GM12878 (cell line): ENCODE measurements around the gene CEP250. TPM values are rescaled to one million over a fixed set of nuclear protein-coding genes. Genes with fewer than 3 reads are reported as not detected.

Experiments used
- ATAC-seq: fragments of 200-7000 bp; cut with Tn5 transposase; 3 replicates; pipeline ENCODE4 v1.9.1; 2020; ENCODE audit warnings: mild to moderate bottlenecking, moderate library complexity
- BruUV-seq: library from RNA; stranded (reverse); fragments of 400-500 nt; replicated peaks from 2 replicates; lab custom pipeline; 2021; lab: Mats Ljungman, UMichigan
- CTCF ChIA-PET: fragments of 300-600 bp; sonication (Branson Sonifier 250); formaldehyde crosslinking; extraction: SDS; loops from one replicate; lab custom pipeline; 2021; ENCODE audit warnings: inconsistent platforms; lab: Yijun Ruan, JAX
- POLR2A ChIA-PET: fragments of 350-600 bp; formaldehyde crosslinking; extraction: SDS; loops from one replicate; lab custom pipeline; 2021; ENCODE audit warnings: inconsistent platforms; lab: Charles Lee
- RAD21 ChIA-PET: fragments of 300-600 bp; sonication (Branson Sonifier 250); formaldehyde crosslinking; loops from one replicate; lab custom pipeline; 2023; ENCODE audit warnings: antibody characterized with exemption; ENCODE audit not compliant: unreplicated experiment; lab: Charles Lee
- SMC1A ChIA-PET: fragments of 300-600 bp; sonication (Branson Sonifier 250); formaldehyde crosslinking; loops from one replicate; lab custom pipeline; 2023; ENCODE audit not compliant: unreplicated experiment, uncharacterized antibody; lab: Charles Lee
- DNase-seq: peaks from one replicate; pipeline ENCODE4 v3.0.0-alpha.2; 2011; ENCODE audit warnings: low read depth, low spot score
- FAIRE-seq: peaks from 3 replicates; lab custom pipeline; 2011; peaks lifted over from hg19 to GRCh38; lab: Jason Lieb, UNC
- H2AFZ ChIP-seq: 2 replicates; pipeline ENCODE4 v1.6.0; 2011; ENCODE audit warnings: low read depth, low read length, control low read depth; ENCODE audit not compliant: control insufficient read depth
- H3K27ac ChIP-seq: 2 replicates; pipeline ENCODE4 v1.5.1; 2011; ENCODE audit warnings: control low read depth; ENCODE audit not compliant: control insufficient read depth, insufficient read depth
- H3K27me3 ChIP-seq, 2 experiments: replicated peaks in 1 of 2; 2 replicates each; pipeline versions ENCODE4 v1.6.0 to v1.6.1; 2011; ENCODE audit warnings: low read length in 1 of 2; ENCODE audit not compliant: control insufficient read depth in 2 of 2, insufficient read depth in 2 of 2
- H3K36me3 ChIP-seq, 2 experiments: 2 replicates each; pipeline ENCODE4 v1.5.1; 2011; ENCODE audit warnings: low read length in 1 of 2; ENCODE audit not compliant: control insufficient read depth in 2 of 2, insufficient read depth in 2 of 2
- H3K4me1 ChIP-seq: 2 replicates; pipeline ENCODE4 v1.6.1; 2011; ENCODE audit warnings: mild to moderate bottlenecking, low read length, moderate library complexity, mixed read lengths; ENCODE audit not compliant: control insufficient read depth, insufficient read depth
- H3K4me2 ChIP-seq: 2 replicates; pipeline ENCODE4 v1.6.0; 2011; ENCODE audit warnings: control low read depth; ENCODE audit not compliant: control insufficient read depth, insufficient read depth
- H3K4me3 ChIP-seq: fragments of 200-600 bp; sonication (generic); 2 replicates; pipeline ENCODE4 v1.5.1; 2016
- H3K79me2 ChIP-seq: 2 replicates; pipeline ENCODE4 v1.6.0; 2011; ENCODE audit warnings: low read length; ENCODE audit not compliant: control insufficient read depth, insufficient read depth
- H3K9ac ChIP-seq: 2 replicates; pipeline ENCODE4 v1.8.0; 2011; ENCODE audit warnings: low read length, control low read depth, mixed read lengths; ENCODE audit not compliant: control insufficient read depth, insufficient read depth
- H3K9me3 ChIP-seq: replicated peaks from 3 replicates; pipeline ENCODE4 v1.5.1; 2011; ENCODE audit warnings: mild to moderate bottlenecking, low read length; ENCODE audit not compliant: control insufficient read depth, insufficient read depth
- H4K20me1 ChIP-seq: 2 replicates; pipeline ENCODE4 v1.6.0; 2011; ENCODE audit not compliant: control insufficient read depth, insufficient read depth
- CBX5 ChIP-seq: sonication (generic); IDR thresholded peaks from 2 replicates; pipeline ENCODE4 v1.6.1; 2016; ENCODE audit warnings: low read depth, moderate library complexity, mild to moderate bottlenecking, inconsistent platforms
- CREB1 ChIP-seq: IDR thresholded peaks from 2 replicates; pipeline ENCODE4 v1.6.1; 2012; ENCODE audit warnings: low read depth, mild to moderate bottlenecking, inconsistent platforms
- HCFC1 ChIP-seq: fragments of 150-350 bp; IDR thresholded peaks from 2 replicates; pipeline ENCODE4 v1.6.1; 2014; ENCODE audit warnings: low read length
- MEF2A ChIP-seq: IDR thresholded peaks from 2 replicates; pipeline ENCODE4 v1.6.1; 2011; ENCODE audit warnings: low read depth, mild to moderate bottlenecking, low read length, moderate library complexity; ENCODE audit not compliant: insufficient read depth
- ZSCAN29 ChIP-seq: fragments of 450-650 bp; IDR thresholded peaks from 2 replicates; pipeline ENCODE4 v1.6.1; 2017; ENCODE audit warnings: mild to moderate bottlenecking, moderate library complexity
- WGBS: methylation state at CpG from one replicate; pipeline ENCODE4 v1.1.6; 2016; ENCODE audit warnings: low lambda C conversion rate; ENCODE audit not compliant: insufficient replicate concordance, insufficient coverage; ENCODE audit errors: missing lambda C conversion rate; 5-methylcytosine and 5-hydroxymethylcytosine counted together
- in situ Hi-C: fragments of 300-500 bp; cut with MboI; formaldehyde crosslinking; loops from 9 replicates; pipeline ENCODE4 v1.14.3; 2018; ENCODE audit warnings: mixed read lengths
- intact Hi-C: fragments of 100-400 bp; cut with micrococcal nuclease; formaldehyde crosslinking; loops from one replicate; pipeline ENCODE4 v1.14.2; 2022; ENCODE audit not compliant: unreplicated experiment
- polyA plus RNA-seq, 11 experiments: library from polyadenylated mRNA; depleted of rRNA in 4 of 11; unstranded in 6 of 11; stranded (reverse) in 5 of 11; fragments of >200 nt; fragmentation: Nextera tagmentation in 4 of 11; fragmentation: Illumina TruSeq in 1 of 11; extraction: Ambion mirVana in 4 of 11; extraction: Trizol in 1 of 11; gene quantifications; 1 replicate in 1 of 11; 2 replicates in 10 of 11; pipeline versions ENCODE4 v1.2.1 to v1.2.3, GENCODE V29; 2011 to 2016; ENCODE audit warnings: inconsistent platforms in 2 of 11, missing spikeins in 2 of 11, low read depth in 1 of 11
- total RNA-seq, 4 experiments: library from RNA; depleted of rRNA in 3 of 4; stranded (reverse); fragments of >200 nt in 3 of 4; fragmentation: Illumina TruSeq in 1 of 4; extraction: Trizol in 1 of 4; gene quantifications; 2 replicates each; pipeline versions ENCODE4 v1.2.1 to v1.2.3, GENCODE V29; 2013 to 2021

The CEP250 gene
- total and polyA plus RNA-seq, 10 of the 15 experiments (the other 5 are each of a cell fraction or from before 2014, with no cell fraction given): 2.4 to 41.6 (median 25.7) TPM

DNA sequence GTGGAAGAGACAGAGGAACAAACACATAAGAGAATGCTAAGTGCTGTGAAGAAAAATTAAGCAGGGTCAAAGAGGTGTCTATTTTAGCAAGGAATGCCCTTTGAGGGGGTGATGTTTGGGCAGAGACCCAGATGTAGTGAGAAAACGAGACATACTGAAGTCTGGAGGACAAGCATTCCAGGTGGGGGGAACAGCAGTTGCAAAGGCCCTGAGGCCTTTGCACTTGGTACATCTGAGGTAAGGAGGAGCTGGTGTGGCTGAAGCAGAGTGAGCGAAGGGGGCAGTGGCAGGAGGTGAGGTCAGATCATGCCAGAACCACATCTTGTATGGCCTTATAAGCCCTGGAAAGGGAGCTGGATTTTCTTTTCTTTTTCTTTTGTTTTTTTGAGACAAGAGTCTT is 11.2 kb upstream of the CEP250 start:
- H3K4me2 ChIP-seq: no peak overlapping the region
- ATAC-seq: no peak
- RAD21 ChIA-PET: interaction anchor here (1.3 kb wide), 1 partner anchor 141 kb away, joined by 3 read pairs; no protein-coding TSS in a partner anchor
- CTCF ChIA-PET: interaction anchor here (1.0 to 6.8 kb wide), 6 partner anchors 12 to 139 kb away, joined by 3 to 81 read pairs (median 4); partner anchors contain the start of gene CEP250
- 18% methylated on average over 2 of the region's 2 CpGs for WGBS
- in situ Hi-C loops: loop anchor here (10.0 kb wide), 1 partner anchor 299 kb away; the partner anchor contains the start of gene EDEM2
- no peak overlapping the region for H3K9ac ChIP-seq
- H3K27me3 ChIP-seq: no peaks in the 10 kb centered on the region
- no peaks in the 10 kb centered on the region for H3K79me2 ChIP-seq
- FAIRE-seq: no peak
- H3K36me3 ChIP-seq: no peaks in the 10 kb centered on the region
- SMC1A ChIA-PET: no interaction called here
- no peak overlapping the region for H3K4me3 ChIP-seq
- H3K9me3 ChIP-seq: no peaks in the 10 kb centered on the region
- no peak for DNase-seq
- H2AFZ ChIP-seq: no peak overlapping the region
- no peak for TF ChIP-seq ZSCAN29
- no peak for TF ChIP-seq CREB1
- no peak for TF ChIP-seq HCFC1
- TF ChIP-seq CBX5: no peak
- TF ChIP-seq MEF2A: no peak
- H3K27ac ChIP-seq: no peak overlapping the region
- POLR2A ChIA-PET: interaction anchor here (2.2 kb wide), 1 partner anchor 11 kb away, joined by 7 read pairs; the partner anchor contains the start of gene CEP250
- no peaks in the 10 kb centered on the region for H3K4me1 ChIP-seq
- no TSS peak for BruUV-seq
- H4K20me1 ChIP-seq: no peaks in the 10 kb centered on the region
- intact Hi-C loops: loop anchor here (10.0 kb wide), 1 partner anchor 299 kb away; the partner anchor contains the start of gene EDEM2
